SU-DHL-6 (cell line): ENCODE results near the gene PET100.

Experiments
- H2AFZ ChIP-seq: fragments of 200-600 bp; sonication (generic); 2 replicates; pipeline ENCODE4 v1.6.1; 2014; ENCODE audit warnings: low read depth, mild to moderate bottlenecking, moderate library complexity, mixed read lengths, antibody characterized with exemption, low read length; ENCODE audit not compliant: severe bottlenecking
- H3F3A ChIP-seq: fragments of 200-600 bp; shearing (Covaris generic); 2 replicates; pipeline ENCODE4 v1.6.0; 2016; ENCODE audit warnings: antibody characterized with exemption, mild to moderate bottlenecking; ENCODE audit not compliant: insufficient read depth
- H3K27ac ChIP-seq: fragments of 200-600 bp; sonication (generic); 2 replicates; pipeline ENCODE4 v1.5.1; 2016; ENCODE audit warnings: low read depth, mild to moderate bottlenecking, low read length, moderate library complexity, mixed read lengths
- H3K27me3 ChIP-seq: fragments of 200-600 bp; sonication (generic), shearing (Covaris generic); 2 replicates; pipeline ENCODE4 v1.6.0; 2014; ENCODE audit warnings: mild to moderate bottlenecking, low read length
- H3K36me3 ChIP-seq: fragments of 200-600 bp; sonication (generic); 2 replicates; pipeline ENCODE4 v1.6.1; 2014; ENCODE audit warnings: mild to moderate bottlenecking, low read length, mixed read lengths
- H3K4me2 ChIP-seq: fragments of 300-600, 200-600 bp; shearing (Covaris generic), sonication (generic); 2 replicates; pipeline ENCODE4 v1.6.0; 2014; ENCODE audit warnings: low read length, low read depth, mild to moderate bottlenecking; ENCODE audit not compliant: poor library complexity, severe bottlenecking
- H3K4me3 ChIP-seq: fragments of 200-600 bp; sonication (generic); 2 replicates; pipeline ENCODE4 v1.5.1; 2014; ENCODE audit warnings: antibody characterized with exemption, low read length, mild to moderate bottlenecking, mixed read lengths; ENCODE audit not compliant: insufficient read depth, poor library complexity, severe bottlenecking
- H3K79me2 ChIP-seq: fragments of 200-600 bp; sonication (generic); 2 replicates; pipeline ENCODE4 v1.6.1; 2014; ENCODE audit warnings: mild to moderate bottlenecking, low read length, moderate library complexity; ENCODE audit not compliant: insufficient read depth
- H3K9ac ChIP-seq: fragments of 200-600 bp; sonication (generic); 2 replicates; pipeline ENCODE4 v1.7.0; 2014; ENCODE audit warnings: mild to moderate bottlenecking, low read length
- H3K9me2 ChIP-seq: fragments of 200-600 bp; sonication (generic); replicated peaks from 2 replicates; pipeline ENCODE4 v1.6.1; 2014; ENCODE audit warnings: low read length; ENCODE audit not compliant: insufficient read depth
- H3K9me3 ChIP-seq: fragments of 200-600 bp; sonication (generic); 2 replicates; pipeline ENCODE4 v1.6.1; 2014; ENCODE audit warnings: low read length, mixed read lengths; ENCODE audit not compliant: insufficient read depth
- H4K20me1 ChIP-seq: fragments of 200-600 bp; sonication (generic); 2 replicates; pipeline ENCODE4 v1.6.1; 2014; ENCODE audit warnings: low read depth, mild to moderate bottlenecking, antibody characterized with exemption, low read length, moderate library complexity, mixed read lengths
- CTCF ChIP-seq: fragments of 200-600 bp; sonication (generic); IDR thresholded peaks from one replicate; pipeline ENCODE4 v1.5.1; 2017; ENCODE audit warnings: antibody characterized with exemption, mild to moderate bottlenecking, low read length, moderate library complexity; ENCODE audit not compliant: insufficient read depth, poor library complexity, severe bottlenecking
- EZH2phosphoT487 ChIP-seq: fragments of 200-600 bp; sonication (generic), shearing (Covaris generic); conservative IDR thresholded peaks from 2 replicates; pipeline ENCODE4 v1.6.1; 2018; ENCODE audit warnings: mild to moderate bottlenecking, antibody characterized with exemption, low read length, moderate library complexity, mixed read lengths

Gene PET100

GRCh38 chr19:7618348-7618747 is 11.2 kb upstream of the PET100 start:
- TF ChIP-seq EZH2phosphoT487: no peak
- no peak for TF ChIP-seq CTCF
- H3K4me3 ChIP-seq: no peak overlapping the region

GRCh38 chr19:7618771-7619510 is 10.7 kb upstream of the PET100 start:
- Histone ChIP-seq H3K27me3 (no peaks in the 10 kb centered on the region), H3K36me3 (no peaks in the 10 kb centered on the region), H4K20me1 (no peaks in the 10 kb centered on the region), H3K9me3 (no peaks in the 10 kb centered on the region), H3F3A (no peaks in the 10 kb centered on the region), H3K79me2 (no peaks in the 10 kb centered on the region), H3K4me2 (no peak overlapping the region), H2AFZ (no peak overlapping the region), H3K27ac (no peak overlapping the region), H3K9ac (no peak overlapping the region), H3K9me2 (no peaks in the 10 kb centered on the region), H3K4me3 (no peak overlapping the region)
- TF ChIP-seq EZH2phosphoT487: no peak
- no peak for TF ChIP-seq CTCF

More at GRCh38 chr19:7618348-7618747, 11.2 kb upstream of the PET100 start:
- Histone ChIP-seq H3K27ac (no peak overlapping the region), H3F3A (no peaks in the 10 kb centered on the region), H4K20me1 (no peaks in the 10 kb centered on the region), H3K27me3 (no peaks in the 10 kb centered on the region), H3K4me2 (no peak overlapping the region), H3K9ac (no peak overlapping the region), H3K9me2 (no peaks in the 10 kb centered on the region), H3K9me3 (no peaks in the 10 kb centered on the region), H3K79me2 (no peaks in the 10 kb centered on the region), H3K36me3 (no peaks in the 10 kb centered on the region), H2AFZ (no peak overlapping the region)

GRCh38 chr19:7619671-7620441 is 9.7 kb upstream of the PET100 start:
- Histone ChIP-seq H3K27me3 (no peaks in the 10 kb centered on the region), H2AFZ (no peak overlapping the region), H3K9me3 (no peaks in the 10 kb centered on the region), H3K36me3 (no peaks in the 10 kb centered on the region), H3K27ac (no peak overlapping the region), H3K9ac (no peak overlapping the region), H3F3A (no peaks in the 10 kb centered on the region), H3K4me3 (no peak overlapping the region), H4K20me1 (no peaks in the 10 kb centered on the region), H3K4me2 (no peak overlapping the region), H3K79me2 (no peaks in the 10 kb centered on the region), H3K9me2 (no peaks in the 10 kb centered on the region)
- TF ChIP-seq EZH2phosphoT487 (no peak), CTCF (no peak)
